NOMO-1 (cell line): ENCODE results near the gene PRKN.

Experiments used
- DNase-seq, 2 experiments: peaks; one replicate each; lab custom pipeline; 2025; ENCODE audit not compliant: unreplicated experiment in 2 of 2; lab: John Stamatoyannopoulos, UW

Gene PRKN

DNA sequence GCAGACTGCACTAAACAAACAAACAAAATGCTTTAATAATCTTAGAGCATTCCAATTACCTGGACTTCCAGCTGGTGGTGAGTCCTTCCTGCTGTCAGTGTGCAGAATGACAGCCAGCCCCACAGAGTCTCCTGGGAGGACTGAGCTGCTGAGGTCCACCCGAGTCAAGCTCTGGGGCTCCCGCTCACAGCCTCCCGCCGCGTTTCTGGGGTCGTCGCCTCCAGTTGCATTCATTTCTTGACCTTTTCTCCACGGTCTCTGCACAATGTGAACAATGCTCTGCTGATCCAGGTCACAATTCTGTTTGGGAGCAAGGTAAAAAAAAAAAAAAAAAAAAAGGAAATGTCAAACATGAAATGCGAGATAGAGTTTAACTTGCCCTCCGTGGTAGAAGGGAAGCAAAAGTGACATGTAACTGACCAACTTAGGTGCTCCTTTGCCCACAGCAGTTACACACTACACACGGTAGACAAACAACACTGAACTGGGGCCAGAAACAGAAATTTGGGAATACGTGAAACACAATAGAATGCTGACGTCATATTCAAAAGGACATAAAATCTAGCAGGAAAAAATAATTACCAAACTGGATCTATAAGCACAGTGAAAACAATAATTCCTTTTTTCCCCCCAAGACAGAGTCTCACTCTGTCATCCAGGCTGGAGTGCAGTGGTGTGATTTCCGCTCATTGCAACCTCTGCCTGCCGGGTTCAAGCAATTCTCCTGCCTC, 464.9 kb downstream of the PRKN start:
- DNase-seq = no peak

DNA sequence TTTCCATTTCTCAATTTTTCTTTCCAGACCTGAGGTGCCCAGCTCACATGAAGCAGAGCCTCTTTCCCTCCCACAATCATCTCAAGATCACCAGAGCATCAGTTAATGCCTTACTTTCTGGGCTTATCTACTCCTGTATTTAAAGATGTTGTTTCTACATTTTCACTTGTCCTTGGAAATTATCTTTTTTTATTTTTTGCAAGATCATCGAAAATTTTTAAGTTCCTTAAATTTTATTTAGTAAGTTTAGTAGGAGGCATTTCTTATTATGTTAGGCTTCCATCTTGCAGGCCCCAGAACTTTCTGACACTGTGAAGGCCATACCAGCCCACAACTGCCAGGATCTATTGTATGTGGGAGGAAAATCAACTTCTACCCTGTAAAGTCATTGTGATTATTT, 466.0 kb downstream of the PRKN start:
- no peak for DNase-seq

DNA sequence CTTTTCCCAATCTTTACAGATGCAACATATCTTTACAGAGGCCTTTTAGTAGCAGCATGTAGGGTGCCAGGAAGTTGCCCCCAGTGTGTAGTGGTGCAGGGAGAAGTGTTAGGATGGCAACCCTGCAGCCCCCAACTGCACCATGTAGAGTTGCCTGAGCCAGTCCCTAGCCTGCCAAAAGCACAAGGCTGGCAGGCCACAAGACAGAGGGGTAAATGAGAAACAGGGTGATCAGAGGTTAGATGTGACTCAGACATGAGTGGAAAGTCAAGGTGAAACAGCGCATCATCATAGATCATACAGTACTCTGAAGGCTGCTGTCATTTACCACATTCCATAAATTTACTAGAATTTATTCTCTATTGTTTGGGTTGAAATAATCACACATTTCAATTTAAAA, 467.5 kb downstream of the PRKN start:
- DNase-seq = no peak

DNA sequence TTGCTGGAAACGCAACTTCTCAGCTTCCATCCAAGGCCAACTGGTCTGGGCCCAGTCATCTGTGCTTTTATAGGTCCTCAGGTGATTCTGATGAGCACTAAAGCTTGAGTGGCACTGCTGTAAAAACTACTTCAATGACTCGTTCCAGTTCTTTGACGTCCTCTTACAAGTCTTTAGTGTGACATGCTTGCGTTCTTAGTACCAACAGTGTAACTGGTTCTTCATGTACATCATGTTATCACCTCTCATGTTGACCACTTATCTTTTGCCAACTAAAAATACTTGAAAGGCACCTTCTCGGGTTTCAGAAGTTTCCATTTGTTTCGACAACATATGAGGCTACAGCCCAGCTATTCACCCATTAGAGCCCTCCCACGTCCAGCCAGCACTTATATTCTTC, 468.9 kb downstream of the PRKN start:
- DNase-seq = no peak

DNA sequence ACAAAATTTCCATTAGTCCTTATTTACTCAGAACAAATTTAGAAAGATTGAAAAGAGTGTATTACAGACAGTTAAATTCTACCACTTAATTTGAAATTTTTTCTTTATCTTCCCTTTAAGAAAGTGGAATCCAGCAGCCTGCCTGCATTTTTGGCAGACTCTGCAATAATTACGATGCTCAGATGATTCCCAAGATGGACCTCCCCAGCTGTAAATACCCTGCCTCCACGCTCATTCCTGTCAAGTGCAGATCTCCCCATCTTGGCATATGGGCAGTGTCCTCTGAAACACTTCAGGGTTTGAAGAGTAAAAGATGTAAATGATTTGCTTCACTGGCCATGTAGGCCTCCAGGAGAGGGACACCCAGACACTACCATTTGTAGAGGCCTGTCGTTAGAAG, 471.2 kb downstream of the PRKN start:
- DNase-seq = no peak

DNA sequence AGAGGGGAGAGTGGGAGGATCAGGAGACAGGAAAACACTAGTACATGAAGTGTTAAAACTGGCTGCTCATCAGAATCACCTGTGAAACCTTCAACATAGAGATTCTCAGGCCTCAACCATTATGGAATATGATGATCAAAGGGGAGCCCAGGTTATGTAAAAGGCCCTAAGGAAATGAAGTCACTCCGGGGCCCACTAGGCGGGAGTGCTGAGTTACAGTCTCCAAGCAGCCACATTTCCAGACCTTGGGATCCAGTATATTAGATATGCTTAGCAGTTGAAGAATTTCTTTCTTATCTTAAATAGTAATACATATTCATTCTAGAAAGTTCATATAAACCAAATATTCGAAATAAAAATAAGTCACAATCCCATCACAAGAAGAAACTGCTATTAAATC, 476.3 kb downstream of the PRKN start:
- no peak for DNase-seq

DNA sequence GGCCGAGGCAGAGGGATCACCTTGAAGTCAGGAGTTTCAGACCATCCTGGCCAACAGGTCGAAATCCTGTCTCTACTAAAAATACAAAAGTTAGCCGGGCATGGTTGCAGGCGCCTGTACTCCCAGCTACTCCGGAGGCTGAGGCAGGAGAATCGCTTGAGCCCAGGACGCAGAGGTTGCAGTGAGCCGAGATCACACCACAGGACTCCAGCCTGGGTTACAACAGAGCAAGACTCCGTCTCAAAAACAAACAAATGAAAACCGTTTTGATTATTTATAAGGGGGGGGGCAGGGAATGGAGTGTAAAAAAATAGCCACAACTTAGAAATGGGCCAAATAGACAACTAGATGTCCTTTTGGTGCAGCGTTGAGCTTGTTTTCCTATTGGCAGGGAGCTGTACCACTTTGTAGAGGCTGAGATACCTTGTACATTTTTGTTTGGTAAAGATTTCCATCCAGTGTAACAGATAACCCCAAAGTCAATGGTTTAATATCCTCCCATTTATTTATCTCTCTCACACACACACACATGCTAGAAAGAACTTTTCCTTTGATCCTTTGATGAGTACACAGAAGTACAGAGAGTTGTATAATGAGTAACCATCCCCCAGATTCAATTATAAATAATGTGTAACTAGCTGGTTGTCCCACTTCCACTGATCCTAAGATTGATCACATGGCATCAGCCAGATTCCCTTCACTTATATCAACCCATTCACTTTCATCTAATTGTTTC, 477.5 kb downstream of the PRKN start:
- DNase-seq = no peak

DNA sequence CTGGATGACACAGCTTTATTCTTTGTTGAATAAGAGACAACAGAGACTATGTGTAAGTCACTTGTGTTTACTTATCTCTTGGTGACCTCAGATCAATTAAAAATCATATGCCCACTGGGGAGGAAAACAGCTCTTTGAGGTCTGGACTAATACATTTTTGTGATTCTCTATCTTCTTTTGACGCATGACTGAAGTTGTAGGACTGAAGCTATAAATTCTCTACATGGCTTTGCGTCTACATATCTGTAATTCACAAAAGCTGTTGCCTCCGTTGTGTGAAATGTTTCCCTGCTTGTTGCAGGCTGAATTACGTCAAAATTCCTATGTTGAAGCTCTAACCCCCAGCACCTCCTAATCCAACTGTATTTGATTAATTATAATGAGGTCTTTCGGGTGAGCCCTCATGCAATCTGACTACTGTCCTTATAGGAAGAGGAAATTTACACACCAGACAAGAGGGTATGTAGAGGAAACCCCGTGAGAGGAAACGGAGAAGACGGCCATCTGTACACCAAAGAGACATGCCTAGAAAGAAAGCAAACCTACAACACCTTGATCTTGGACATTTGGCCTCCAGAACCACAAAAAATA, 481.6 kb downstream of the PRKN start:
- DNase-seq = no peak

DNA sequence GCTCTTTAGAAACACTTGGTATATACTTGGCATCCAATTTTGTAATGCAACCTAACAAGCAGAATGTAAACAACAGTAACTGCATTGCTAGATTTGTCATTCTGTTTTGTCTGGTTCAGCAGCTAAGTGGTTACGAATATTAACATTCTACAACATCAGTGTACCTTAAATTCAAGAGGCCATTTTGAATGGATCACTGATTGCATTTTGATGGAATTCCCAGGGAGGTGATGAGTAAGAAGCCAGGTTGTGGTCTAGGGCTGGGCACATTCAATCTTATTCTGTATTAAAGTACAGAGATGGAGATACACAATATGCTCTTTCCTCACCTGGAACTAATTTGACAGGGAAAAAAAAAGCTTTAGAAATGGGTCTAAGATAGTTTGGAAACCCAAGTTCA, 483.5 kb downstream of the PRKN start:
- no peak for DNase-seq

DNA sequence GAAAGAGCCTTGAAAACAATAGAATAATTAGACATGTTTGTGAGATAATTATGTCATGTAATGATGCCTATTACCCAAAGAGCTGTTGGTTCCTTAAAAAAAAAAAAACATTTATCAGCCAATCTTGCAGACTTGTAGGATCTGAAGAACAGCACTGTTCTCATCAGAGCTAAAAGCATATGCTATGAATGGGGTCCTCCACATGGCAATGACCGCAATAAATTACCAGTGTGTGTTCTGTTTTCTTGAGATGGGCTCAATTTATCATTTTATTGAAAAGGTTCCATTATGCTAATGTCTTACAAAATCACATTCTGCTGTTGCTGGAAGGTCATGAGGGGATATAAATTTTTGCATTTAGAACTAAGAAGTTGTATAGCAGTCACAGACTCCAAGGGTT, 484.7 kb downstream of the PRKN start:
- no peak for DNase-seq

DNA sequence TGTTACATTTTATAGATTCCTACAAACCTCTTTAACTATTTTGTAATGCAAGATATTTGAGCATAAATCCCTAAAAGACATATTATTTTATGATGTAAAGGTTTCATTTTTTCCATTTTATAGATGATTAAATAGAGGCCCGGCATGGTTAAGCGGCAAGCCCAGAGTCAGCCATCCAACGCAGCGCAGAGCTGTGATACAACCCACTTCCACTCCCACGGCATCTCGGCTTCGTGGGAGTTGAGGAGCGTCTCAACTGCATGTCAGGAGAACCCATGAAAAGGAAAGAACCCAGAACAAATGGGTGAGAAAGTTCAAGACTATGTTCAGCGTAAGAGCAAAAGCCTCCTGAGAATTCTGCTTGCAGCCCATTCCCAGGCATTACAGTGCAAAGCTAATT, 488.2 kb downstream of the PRKN start:
- DNase-seq = no peak

DNA sequence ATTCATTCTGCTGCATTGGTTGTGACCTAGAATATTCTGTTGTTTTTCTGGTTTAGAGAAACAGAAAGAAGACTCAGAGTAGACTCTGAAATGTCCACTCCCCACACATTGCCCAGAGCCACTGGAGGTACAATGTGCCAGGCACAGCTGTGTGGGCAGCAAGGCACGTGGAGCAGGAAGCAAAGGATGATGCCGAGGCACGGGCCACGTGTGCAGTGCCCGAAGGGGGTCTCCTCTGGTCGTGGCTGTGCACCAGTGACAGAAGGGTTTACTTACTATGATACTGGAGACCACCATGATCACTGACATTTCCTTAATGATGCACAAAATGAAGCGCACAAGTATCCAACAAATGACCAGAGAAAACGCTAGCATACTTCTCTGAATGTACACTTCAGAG, 488.9 kb downstream of the PRKN start:
- no peak for DNase-seq

DNA sequence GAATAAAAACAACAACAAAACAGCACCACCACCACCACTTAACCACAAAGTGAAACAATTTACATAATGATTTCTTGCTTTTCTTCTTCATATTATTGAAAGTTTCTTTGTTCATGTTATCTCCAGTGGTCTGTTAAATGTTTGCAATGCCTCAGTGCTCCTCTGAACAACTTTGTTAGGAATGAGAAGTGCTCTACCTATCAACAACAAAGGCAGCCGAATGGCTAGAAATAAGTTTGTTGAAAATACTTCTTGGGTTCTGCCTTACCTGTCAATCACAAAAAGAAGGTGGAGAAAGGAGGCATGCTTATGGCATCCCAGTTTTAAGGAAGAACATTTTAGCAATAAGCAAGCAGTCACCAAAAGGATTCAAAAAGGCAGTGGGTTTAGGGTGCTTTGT, 490.2 kb downstream of the PRKN start:
- DNase-seq = no peak

DNA sequence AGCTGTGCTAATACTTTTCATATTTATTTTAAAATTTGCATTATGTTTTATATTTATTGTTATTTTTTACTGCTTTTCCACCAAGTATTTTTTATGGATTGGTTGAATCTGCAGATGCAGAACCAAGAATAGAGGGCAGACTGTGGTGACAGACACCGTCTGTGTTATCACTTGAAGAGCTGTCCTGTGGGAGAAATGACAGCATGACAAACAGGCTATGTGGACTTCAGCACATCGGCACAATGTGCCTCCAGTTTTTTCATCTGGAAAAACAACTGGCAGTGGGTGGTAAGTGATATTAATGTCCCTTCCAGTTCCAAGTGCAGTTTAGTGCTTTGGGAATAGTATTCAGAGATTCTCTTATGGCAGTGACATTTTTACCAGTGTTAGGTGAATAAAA, 492.9 kb downstream of the PRKN start:
- no peak for DNase-seq

DNA sequence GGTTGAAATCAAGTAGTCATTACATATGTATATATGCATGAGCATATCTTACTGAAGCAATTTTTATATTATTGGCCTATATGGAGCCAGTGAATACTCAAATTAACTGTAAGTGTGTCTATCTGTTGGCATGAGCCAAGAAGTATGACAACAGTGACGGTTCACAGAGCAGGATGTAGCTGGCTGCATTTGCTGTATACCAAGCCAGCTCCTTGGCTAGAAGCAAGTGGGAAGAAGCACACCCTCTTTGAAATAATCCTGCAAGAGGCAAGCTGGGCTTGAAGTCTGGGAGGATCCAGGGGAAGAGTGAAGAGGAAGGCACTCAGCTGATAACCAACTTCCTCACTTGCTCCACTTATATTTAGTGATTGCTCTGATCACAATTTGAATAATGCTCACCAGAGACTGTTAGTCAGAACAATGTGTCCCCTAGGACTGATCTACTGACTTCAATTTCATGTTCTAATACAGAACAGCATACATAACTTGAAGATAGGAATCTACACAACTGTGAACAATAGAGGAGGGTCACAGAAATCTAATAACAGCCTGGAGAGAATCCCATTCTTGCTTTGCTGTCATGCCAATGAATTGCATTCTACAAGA, 497.3 kb downstream of the PRKN start:
- DNase-seq = no peak

DNA sequence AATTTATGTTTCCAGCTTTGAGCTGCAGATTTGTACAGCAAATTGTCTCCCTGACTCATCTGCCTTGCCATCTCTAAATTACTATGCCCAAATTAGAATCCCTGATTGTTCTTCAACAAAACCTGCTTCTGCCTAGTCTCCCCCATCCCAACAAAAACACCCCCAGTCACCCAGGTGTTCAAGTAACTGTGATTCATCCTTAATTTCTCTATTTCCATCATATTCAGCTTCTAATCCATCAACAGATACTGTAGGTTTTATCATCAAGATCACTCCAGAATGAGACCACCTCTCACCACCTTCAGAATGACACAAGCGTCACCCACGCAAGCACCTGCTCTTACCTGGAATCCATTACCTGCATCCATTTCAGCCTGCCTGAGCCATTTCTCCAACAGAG, 498.5 kb downstream of the PRKN start:
- DNase-seq = no peak

DNA sequence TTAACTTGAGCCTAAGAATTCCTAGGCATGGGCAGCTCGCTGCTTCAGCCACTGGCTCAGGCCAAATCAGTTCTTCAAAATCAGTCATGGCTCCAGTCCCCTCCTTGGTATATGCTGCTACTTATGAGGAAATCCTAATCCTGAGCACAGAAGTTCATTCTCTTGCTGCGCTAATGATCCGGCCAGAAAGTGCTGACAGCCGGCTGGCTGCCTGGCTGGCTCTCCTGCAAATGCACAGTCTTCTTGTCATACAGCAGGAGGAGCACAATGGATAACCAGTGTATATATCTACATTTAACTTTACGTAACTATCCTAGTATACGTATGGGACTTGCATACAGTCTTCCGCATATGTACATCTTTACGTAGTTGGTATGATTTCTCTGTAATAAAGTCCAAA, 500.8 kb downstream of the PRKN start:
- DNase-seq = no peak

DNA sequence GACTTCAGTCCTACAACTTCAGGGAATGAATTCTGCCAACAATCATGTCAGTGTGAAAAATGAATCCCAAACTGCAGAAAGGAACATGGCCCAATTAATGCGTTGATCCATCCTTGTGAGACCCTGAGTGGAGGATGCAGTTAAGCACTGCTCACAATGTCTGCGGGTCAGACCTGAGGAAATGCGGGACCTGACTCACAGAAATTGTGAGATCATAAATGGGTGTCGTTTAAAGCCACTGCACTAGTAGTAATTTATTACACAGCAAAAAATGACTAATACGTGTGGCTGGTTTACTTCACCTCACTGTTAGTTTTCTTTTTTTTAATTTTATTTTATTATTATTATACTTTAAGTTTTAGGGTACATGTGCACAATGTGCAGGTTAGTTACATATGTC, 505.0 kb downstream of the PRKN start:
- no peak for DNase-seq

DNA sequence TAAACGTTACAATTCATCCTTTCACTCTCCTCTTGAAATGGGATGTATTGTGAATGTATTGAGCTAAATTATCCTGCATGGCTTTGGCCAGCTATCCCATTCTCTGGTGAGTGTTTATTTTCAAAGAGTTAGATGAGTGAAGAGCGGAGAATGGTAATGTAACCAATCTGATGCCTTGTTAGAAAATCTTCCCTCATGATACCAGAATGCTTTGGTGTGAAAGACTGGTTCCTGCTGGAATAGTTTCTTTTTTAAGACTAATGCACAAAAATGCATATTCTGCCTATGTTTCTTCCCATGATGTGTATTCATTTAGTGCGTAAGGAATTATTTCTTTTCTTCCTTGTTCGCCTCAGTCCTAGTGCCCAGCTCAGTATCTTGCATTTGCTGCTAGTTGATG, 506.7 kb downstream of the PRKN start:
- no peak for DNase-seq

DNA sequence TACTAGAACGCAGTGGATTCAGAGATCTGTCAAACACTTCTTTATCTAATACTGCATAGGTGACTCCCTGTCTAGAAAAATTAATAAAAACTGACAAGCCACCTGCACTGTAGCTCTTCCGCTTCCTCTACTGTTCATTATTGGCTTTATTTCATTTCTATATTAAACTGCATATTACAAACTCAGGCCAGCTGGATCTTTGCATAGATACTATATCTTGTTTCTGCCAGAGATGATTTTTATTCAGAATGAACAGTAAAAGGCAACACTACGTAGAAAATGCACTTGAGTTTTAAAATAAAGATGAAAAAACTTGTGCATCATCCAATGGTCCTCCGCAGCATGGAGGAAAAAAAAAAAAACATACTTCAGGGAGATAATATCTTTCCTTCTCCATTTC, 508.3 kb downstream of the PRKN start:
- no peak for DNase-seq

DNA sequence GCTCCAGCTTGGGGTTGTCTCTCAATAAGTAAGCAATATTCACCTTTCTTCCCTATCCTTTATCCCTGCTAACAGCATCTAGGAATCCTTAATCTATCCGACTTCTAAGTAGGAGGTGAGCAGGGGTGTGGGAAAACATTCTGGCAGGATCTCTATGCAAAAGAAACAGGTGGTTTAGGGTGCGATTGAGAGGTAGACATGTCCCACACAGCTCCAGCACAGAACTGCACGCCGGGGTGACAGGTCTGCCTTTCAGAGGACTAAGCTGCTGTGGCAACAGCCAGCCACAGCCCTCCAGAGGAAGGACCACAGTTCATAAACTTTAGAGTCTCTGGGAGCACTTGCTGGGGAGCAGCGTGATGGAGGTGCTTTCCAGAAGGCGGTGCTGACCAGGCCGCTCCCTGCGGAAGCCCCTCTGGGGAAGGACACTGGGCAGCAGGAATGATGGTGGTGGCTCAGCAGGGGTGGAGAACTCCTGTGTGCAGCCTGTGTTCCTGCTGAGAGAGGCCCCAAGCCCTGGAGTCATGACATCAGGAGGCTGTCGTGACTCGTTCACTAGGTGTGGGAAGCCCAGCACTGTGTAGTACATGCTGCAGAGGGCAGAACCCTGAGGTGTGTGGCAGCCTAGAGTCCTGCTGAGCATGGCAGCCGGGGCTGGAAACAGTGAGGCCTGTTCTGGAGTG, 509.6 kb downstream of the PRKN start:
- no peak for DNase-seq
